ENCODE measurements around the gene ST3GAL6.

ST3GAL6 gene

GRCh38 chr3:98755601-98756000 is 7.5 kb upstream of the ST3GAL6 start:
- no peak overlapping the region for H2BK5ac ChIP-seq (ENCODE audit: low read length)
- H3K79me1 ChIP-seq (ENCODE audit: low read depth, low read length), result no peaks in the 10 kb centered on the region
- H2AFZ ChIP-seq (ENCODE audit: low read length), result no peak overlapping the region
- no peak overlapping the region for H2AK5ac ChIP-seq (ENCODE audit: low read depth, low read length)
- no peak overlapping the region for H3K4me2 ChIP-seq (ENCODE audit: insufficient read depth, low read length, poor library complexity, severe bottlenecking)
- DNase-seq (ENCODE audit: low spot score), result no peak
- no peak overlapping the region for H3K14ac ChIP-seq (ENCODE audit: low read length)
- no peak overlapping the region for H3K27ac ChIP-seq (replicated peaks; ENCODE audit: low read length)
- H3K27me3 ChIP-seq (ENCODE audit: control insufficient read depth in 3 of 3, insufficient read depth in 3 of 3, low read depth in 1 of 3, low read length in 3 of 3), result no peaks in the 10 kb centered on the region
- no peak overlapping the region for H3K18ac ChIP-seq (ENCODE audit: low read length)
- no peaks in the 10 kb centered on the region for H3K36me3 ChIP-seq (replicated peaks in 1 of 2; ENCODE audit: control insufficient read depth in 2 of 2, insufficient read depth in 2 of 2, low read length in 2 of 2)
- H3K4me1 ChIP-seq (ENCODE audit: control insufficient read depth in 2 of 2, insufficient read depth in 1 of 2, low read depth in 1 of 2, low read length in 2 of 2), result no peaks in the 10 kb centered on the region
- no peak overlapping the region for H2BK12ac ChIP-seq (ENCODE audit: low read length)
- H3K4ac ChIP-seq (ENCODE audit: low read length), result no peak overlapping the region
- H3K9ac ChIP-seq (ENCODE audit: low read depth, low read length, poor library complexity), result no peak overlapping the region
- WGBS, 2 donors (ENCODE audit: extremely low coverage in 2 of 2, insufficient read length in 2 of 2, insufficient replicate concordance in 1 of 2), result no CpG with 5 or more reads among the region's 4 CpGs
- no peak overlapping the region for H4K8ac ChIP-seq (ENCODE audit: low read depth, low read length)
- no peak overlapping the region for H3K23ac ChIP-seq (ENCODE audit: low read depth, low read length, poor library complexity)
- no peak overlapping the region for H2BK15ac ChIP-seq (ENCODE audit: low read length)
- no peak overlapping the region for H2BK120ac ChIP-seq (ENCODE audit: low read depth, low read length)
- H3K9me3 ChIP-seq (replicated peaks in 1 of 2; ENCODE audit: control insufficient read depth in 2 of 2, insufficient read depth in 1 of 2, low read depth in 1 of 2, low read length in 2 of 2), result no peaks in the 10 kb centered on the region
- H3K4me3 ChIP-seq (ENCODE audit: low read length in 2 of 2), result no peak overlapping the region
- H4K91ac ChIP-seq (ENCODE audit: low read depth, low read length, poor library complexity), result no peak overlapping the region

GRCh38 chr3:98759629-98760028 is 3.5 kb upstream of the ST3GAL6 start:
- H2BK120ac ChIP-seq (ENCODE audit: low read depth, low read length), result no peak overlapping the region
- no peak overlapping the region for H4K91ac ChIP-seq (ENCODE audit: low read depth, low read length, poor library complexity)
- no peak overlapping the region for H3K18ac ChIP-seq (ENCODE audit: low read length)
- H3K9me3 ChIP-seq (replicated peaks in 1 of 2; ENCODE audit: control insufficient read depth in 2 of 2, insufficient read depth in 1 of 2, low read depth in 1 of 2, low read length in 2 of 2), result no peaks in the 10 kb centered on the region
- no peaks in the 10 kb centered on the region for H3K36me3 ChIP-seq (replicated peaks in 1 of 2; ENCODE audit: control insufficient read depth in 2 of 2, insufficient read depth in 2 of 2, low read length in 2 of 2)
- no peak for DNase-seq (ENCODE audit: low spot score)
- H2AK5ac ChIP-seq (ENCODE audit: low read depth, low read length), result no peak overlapping the region
- no peak overlapping the region for H3K14ac ChIP-seq (ENCODE audit: low read length)
- no peak overlapping the region for H3K23ac ChIP-seq (ENCODE audit: low read depth, low read length, poor library complexity)
- no peak overlapping the region for H4K8ac ChIP-seq (ENCODE audit: low read depth, low read length)
- no peak overlapping the region for H2BK12ac ChIP-seq (ENCODE audit: low read length)
- H2BK5ac ChIP-seq (ENCODE audit: low read length), result no peak overlapping the region
- no peaks in the 10 kb centered on the region for H3K27me3 ChIP-seq (ENCODE audit: control insufficient read depth in 3 of 3, insufficient read depth in 3 of 3, low read depth in 1 of 3, low read length in 3 of 3)
- H3K79me1 ChIP-seq (ENCODE audit: low read depth, low read length), result no peaks in the 10 kb centered on the region
- WGBS, 2 donors (ENCODE audit: extremely low coverage in 2 of 2, insufficient read length in 2 of 2, insufficient replicate concordance in 1 of 2), result no CpG with 5 or more reads among the region's 2 CpGs
- no peak overlapping the region for H3K9ac ChIP-seq (ENCODE audit: low read depth, low read length, poor library complexity)
- no peak overlapping the region for H3K4me2 ChIP-seq (ENCODE audit: insufficient read depth, low read length, poor library complexity, severe bottlenecking)
- H2AFZ ChIP-seq (ENCODE audit: low read length), result no peak overlapping the region
- no peak overlapping the region for H3K4me3 ChIP-seq (ENCODE audit: low read length in 2 of 2)
- H2BK15ac ChIP-seq (ENCODE audit: low read length), result no peak overlapping the region
- peaks cover 3 to 7% of the 10 kb centered on the region in 2 donors for H3K4me1 ChIP-seq (ENCODE audit: control insufficient read depth in 2 of 2, insufficient read depth in 1 of 2, low read depth in 1 of 2, low read length in 2 of 2)
- H3K27ac ChIP-seq (replicated peaks; ENCODE audit: low read length), result no peak overlapping the region
- H3K4ac ChIP-seq (ENCODE audit: low read length), result no peak overlapping the region

- Histone ChIP-seq H3K27ac (replicated peaks; ENCODE audit: low read length) (no peak overlapping the region), H2AK5ac (ENCODE audit: low read depth, low read length) (no peak overlapping the region), H2BK5ac (ENCODE audit: low read length) (no peak overlapping the region), H3K14ac (ENCODE audit: low read length) (no peak overlapping the region), H2BK12ac (ENCODE audit: low read length) (no peak overlapping the region), H3K9ac (ENCODE audit: low read depth, low read length, poor library complexity) (no peak overlapping the region), H2BK15ac (ENCODE audit: low read length) (no peak overlapping the region), H3K79me1 (ENCODE audit: low read depth, low read length) (no peaks in the 10 kb centered on the region), H3K27me3 (ENCODE audit: control insufficient read depth in 3 of 3, insufficient read depth in 3 of 3, low read depth in 1 of 3, low read length in 3 of 3) (no peaks in the 10 kb centered on the region), H3K9me3 (replicated peaks in 1 of 2; ENCODE audit: control insufficient read depth in 2 of 2, insufficient read depth in 1 of 2, low read depth in 1 of 2, low read length in 2 of 2) (no peaks in the 10 kb centered on the region), H3K4me1 (ENCODE audit: control insufficient read depth in 2 of 2, insufficient read depth in 1 of 2, low read depth in 1 of 2, low read length in 2 of 2) (peaks cover 3 to 7% of the 10 kb centered on the region in 2 donors), H3K23ac (ENCODE audit: low read depth, low read length, poor library complexity) (no peak overlapping the region), H3K4ac (ENCODE audit: low read length) (no peak overlapping the region), H3K4me3 (ENCODE audit: low read length in 2 of 2) (no peak overlapping the region), H2AFZ (ENCODE audit: low read length) (peak overlapping the region; percentile 74), H3K4me2 (ENCODE audit: insufficient read depth, low read length, poor library complexity, severe bottlenecking) (no peak overlapping the region), H2BK120ac (ENCODE audit: low read depth, low read length) (no peak overlapping the region), H4K91ac (ENCODE audit: low read depth, low read length, poor library complexity) (no peak overlapping the region), H3K36me3 (replicated peaks in 1 of 2; ENCODE audit: control insufficient read depth in 2 of 2, insufficient read depth in 2 of 2, low read length in 2 of 2) (no peaks in the 10 kb centered on the region), H3K18ac (ENCODE audit: low read length) (no peak overlapping the region), H4K8ac (ENCODE audit: low read depth, low read length) (no peak overlapping the region)
- no peak for DNase-seq (ENCODE audit: low spot score)
- no CpG with 5 or more reads among the region's 2 CpGs for WGBS, 2 donors (ENCODE audit: extremely low coverage in 2 of 2, insufficient read length in 2 of 2, insufficient replicate concordance in 1 of 2)
These were observed 1.4 kb upstream of the ST3GAL6 start for GRCh38 chr3:98761643-98762229.

- Histone ChIP-seq H4K91ac (ENCODE audit: low read depth, low read length, poor library complexity) (no peak overlapping the region), H3K23ac (ENCODE audit: low read depth, low read length, poor library complexity) (no peak overlapping the region), H2BK12ac (ENCODE audit: low read length) (no peak overlapping the region), H2AFZ (ENCODE audit: low read length) (no peak overlapping the region), H3K36me3 (replicated peaks in 1 of 2; ENCODE audit: control insufficient read depth in 2 of 2, insufficient read depth in 2 of 2, low read length in 2 of 2) (no peaks in the 10 kb centered on the region), H3K18ac (ENCODE audit: low read length) (no peak overlapping the region), H3K27ac (replicated peaks; ENCODE audit: low read length) (no peak overlapping the region), H3K4me3 (ENCODE audit: low read length in 2 of 2) (no peak overlapping the region), H2AK5ac (ENCODE audit: low read depth, low read length) (no peak overlapping the region), H2BK15ac (ENCODE audit: low read length) (no peak overlapping the region), H3K79me1 (ENCODE audit: low read depth, low read length) (no peaks in the 10 kb centered on the region), H3K9me3 (replicated peaks in 1 of 2; ENCODE audit: control insufficient read depth in 2 of 2, insufficient read depth in 1 of 2, low read depth in 1 of 2, low read length in 2 of 2) (no peaks in the 10 kb centered on the region), H3K4ac (ENCODE audit: low read length) (no peak overlapping the region), H3K9ac (ENCODE audit: low read depth, low read length, poor library complexity) (no peak overlapping the region), H4K8ac (ENCODE audit: low read depth, low read length) (no peak overlapping the region), H2BK5ac (ENCODE audit: low read length) (no peak overlapping the region), H3K4me2 (ENCODE audit: insufficient read depth, low read length, poor library complexity, severe bottlenecking) (no peak overlapping the region), H3K14ac (ENCODE audit: low read length) (no peak overlapping the region), H2BK120ac (ENCODE audit: low read depth, low read length) (no peak overlapping the region), H3K27me3 (ENCODE audit: control insufficient read depth in 3 of 3, insufficient read depth in 3 of 3, low read depth in 1 of 3, low read length in 3 of 3) (no peaks in the 10 kb centered on the region), H3K4me1 (ENCODE audit: control insufficient read depth in 2 of 2, insufficient read depth in 1 of 2, low read depth in 1 of 2, low read length in 2 of 2) (peaks cover 3 to 7% of the 10 kb centered on the region in 2 donors)
- no peak for DNase-seq (ENCODE audit: low spot score)
- WGBS, 2 donors (ENCODE audit: extremely low coverage in 2 of 2, insufficient read length in 2 of 2, insufficient replicate concordance in 1 of 2), result no CpG with 5 or more reads among the region's 5 CpGs
These were observed 779 bp downstream of the ST3GAL6 start for GRCh38 chr3:98763819-98764418.

Data from neuronal stem cell (in vitro differentiated cells).